Endothelial cell (in vitro differentiated cells): ENCODE data around the gene FAM53B. TPM values are rescaled to one million over a fixed set of nuclear protein-coding genes. Genes with fewer than 3 reads are reported as not detected.

ENCODE experiments used
- DNase-seq: peaks from one replicate; pipeline ENCODE4 v3.0.0; 2021; ENCODE audit warnings: low spot score
- H3K27ac Mint-ChIP-seq: one replicate; pipeline ENCODE4 v1.8.0; 2021; ENCODE audit warnings: mixed read lengths, inconsistent platforms; ENCODE audit not compliant: unreplicated experiment
- H3K27me3 Mint-ChIP-seq: one replicate; pipeline ENCODE4 v1.8.0; 2021; ENCODE audit warnings: mild to moderate bottlenecking, moderate library complexity, mixed read lengths, inconsistent platforms; ENCODE audit not compliant: unreplicated experiment
- H3K36me3 Mint-ChIP-seq: one replicate; pipeline ENCODE4 v1.8.0; 2021; ENCODE audit warnings: mild to moderate bottlenecking, low read depth, mixed read lengths, inconsistent platforms; ENCODE audit not compliant: unreplicated experiment
- H3K4me1 Mint-ChIP-seq: one replicate; pipeline ENCODE4 v1.8.0; 2021; ENCODE audit warnings: mild to moderate bottlenecking, mixed read lengths, inconsistent platforms; ENCODE audit not compliant: unreplicated experiment
- H3K4me3 Mint-ChIP-seq: one replicate; pipeline ENCODE4 v1.8.0; 2021; ENCODE audit warnings: mild to moderate bottlenecking, mixed read lengths, inconsistent platforms; ENCODE audit not compliant: unreplicated experiment
- H3K9me3 Mint-ChIP-seq: one replicate; pipeline ENCODE4 v1.8.0; 2021; ENCODE audit warnings: mixed read lengths, inconsistent platforms; ENCODE audit not compliant: unreplicated experiment
- total RNA-seq: library from RNA; stranded (reverse); fragmentation: NEBNext Ultra II Directional; extraction: Animal tissue kit (Norgen Biotek cat#: 25700); gene quantifications from one replicate; pipeline ENCODE4 v1.2.1, GENCODE V29; 2021; ENCODE audit not compliant: unreplicated experiment
- TF ChIP-seq, protein P1 (sequence below): fragments of 200-600 bp; sonication (generic); IDR thresholded peaks from one replicate; pipeline ENCODE4 v1.5.0; 2021; ENCODE audit warnings: antibody characterized with exemption; ENCODE audit not compliant: unreplicated experiment

The FAM53B gene
- total RNA-seq, 1 donor from 2014 or later, result 21.0 TPM

DNA sequence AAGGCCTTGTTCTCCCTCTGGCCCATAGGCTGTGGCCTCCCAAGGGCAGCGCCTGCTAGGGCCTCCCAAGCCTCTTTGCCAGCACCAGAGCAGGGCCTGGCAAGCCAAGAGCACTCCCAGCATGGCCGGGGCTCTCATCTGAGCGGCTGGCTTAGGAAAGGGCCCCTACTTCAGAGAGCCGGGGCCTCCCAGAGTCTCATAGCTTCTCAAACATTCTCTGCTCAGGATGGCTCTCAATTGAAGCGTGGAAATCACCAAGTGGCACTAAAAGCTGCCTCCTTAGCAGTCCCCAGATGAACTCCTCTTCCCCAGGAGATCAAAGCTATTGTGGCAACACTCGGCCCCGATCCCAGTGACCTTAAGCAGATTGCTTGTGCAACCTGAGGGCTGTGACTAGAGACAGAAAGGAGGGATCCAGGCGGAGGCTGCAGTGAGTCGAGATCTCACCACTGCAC lies 69.4 kb downstream of the FAM53B start:
- H3K27ac Mint-ChIP-seq, result peak overlapping the region; percentile 83
- H3K4me3 Mint-ChIP-seq, result no peak overlapping the region
- H3K27me3 Mint-ChIP-seq, result peaks cover 17% of the 10 kb centered on the region
- TF ChIP-seq, protein P1, sequence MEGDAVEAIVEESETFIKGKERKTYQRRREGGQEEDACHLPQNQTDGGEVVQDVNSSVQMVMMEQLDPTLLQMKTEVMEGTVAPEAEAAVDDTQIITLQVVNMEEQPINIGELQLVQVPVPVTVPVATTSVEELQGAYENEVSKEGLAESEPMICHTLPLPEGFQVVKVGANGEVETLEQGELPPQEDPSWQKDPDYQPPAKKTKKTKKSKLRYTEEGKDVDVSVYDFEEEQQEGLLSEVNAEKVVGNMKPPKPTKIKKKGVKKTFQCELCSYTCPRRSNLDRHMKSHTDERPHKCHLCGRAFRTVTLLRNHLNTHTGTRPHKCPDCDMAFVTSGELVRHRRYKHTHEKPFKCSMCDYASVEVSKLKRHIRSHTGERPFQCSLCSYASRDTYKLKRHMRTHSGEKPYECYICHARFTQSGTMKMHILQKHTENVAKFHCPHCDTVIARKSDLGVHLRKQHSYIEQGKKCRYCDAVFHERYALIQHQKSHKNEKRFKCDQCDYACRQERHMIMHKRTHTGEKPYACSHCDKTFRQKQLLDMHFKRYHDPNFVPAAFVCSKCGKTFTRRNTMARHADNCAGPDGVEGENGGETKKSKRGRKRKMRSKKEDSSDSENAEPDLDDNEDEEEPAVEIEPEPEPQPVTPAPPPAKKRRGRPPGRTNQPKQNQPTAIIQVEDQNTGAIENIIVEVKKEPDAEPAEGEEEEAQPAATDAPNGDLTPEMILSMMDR, result no peak
- H3K4me1 Mint-ChIP-seq, result peaks cover 15% of the 10 kb centered on the region
- H3K36me3 Mint-ChIP-seq, result peaks cover 3% of the 10 kb centered on the region
- no peak for DNase-seq
- no peaks in the 10 kb centered on the region for H3K9me3 Mint-ChIP-seq

DNA sequence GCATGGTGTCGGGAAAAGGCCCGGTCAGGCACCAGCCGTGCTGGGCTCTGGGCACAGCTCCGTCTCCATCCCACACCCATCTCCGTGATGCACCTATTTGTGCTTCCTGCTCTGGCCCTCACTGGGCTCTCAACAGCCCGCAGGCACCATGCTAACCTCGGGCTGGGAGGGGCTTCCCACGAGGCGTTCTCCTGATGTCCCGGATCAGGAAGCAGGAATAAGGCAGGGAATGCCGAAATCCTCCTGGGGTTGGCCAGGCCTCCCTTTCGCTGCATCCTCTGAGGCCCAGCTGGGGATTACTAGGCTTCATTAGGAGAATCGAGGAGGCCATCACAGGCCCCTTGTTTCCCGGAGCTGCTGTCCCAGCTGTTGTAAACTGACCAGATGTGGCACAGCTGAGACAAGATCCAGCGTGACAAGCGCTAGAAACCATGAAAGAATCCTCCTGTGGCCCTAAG lies 72.0 kb downstream of the FAM53B start:
- H3K27ac Mint-ChIP-seq, result no peak overlapping the region
- H3K36me3 Mint-ChIP-seq, result peaks cover 3% of the 10 kb centered on the region
- peaks cover 15% of the 10 kb centered on the region for H3K27me3 Mint-ChIP-seq
- H3K9me3 Mint-ChIP-seq, result no peaks in the 10 kb centered on the region
- no peak for DNase-seq
- no peak overlapping the region for H3K4me3 Mint-ChIP-seq
- TF ChIP-seq, protein P1, result no peak
- H3K4me1 Mint-ChIP-seq, result peaks cover 19% of the 10 kb centered on the region

DNA sequence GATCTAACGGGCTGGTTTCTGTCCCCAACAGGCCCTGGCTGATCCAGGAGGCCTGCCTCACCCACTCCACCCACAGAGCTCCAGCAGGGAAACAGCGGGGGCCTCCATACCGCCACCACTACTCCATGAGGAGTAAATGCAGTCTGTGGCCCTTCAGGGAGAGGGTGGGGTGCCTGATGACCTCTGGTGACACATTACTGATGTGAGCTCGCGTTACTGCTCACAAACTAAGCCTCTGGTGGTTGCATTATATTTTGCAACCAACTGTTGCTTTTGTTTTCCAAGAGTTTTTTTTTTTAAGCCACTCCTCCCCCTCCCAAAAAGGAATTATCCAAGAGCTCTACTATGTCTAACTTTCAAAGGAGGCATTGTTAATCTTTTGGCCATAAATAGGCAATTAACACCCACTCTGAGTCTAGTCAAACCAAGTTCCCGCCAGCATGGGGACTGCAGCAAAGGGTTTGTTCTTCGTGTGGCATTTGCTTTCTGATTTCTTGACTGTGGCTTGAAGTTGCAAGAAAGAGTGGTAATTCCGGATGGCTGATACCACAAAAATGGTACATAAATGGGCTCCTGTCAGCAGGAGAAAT lies 72.6 kb downstream of the FAM53B start:
- H3K36me3 Mint-ChIP-seq, result no peaks in the 10 kb centered on the region
- H3K4me1 Mint-ChIP-seq, result peaks cover 14% of the 10 kb centered on the region
- peaks cover 14% of the 10 kb centered on the region for H3K27me3 Mint-ChIP-seq
- TF ChIP-seq, protein P1, result no peak
- no peak overlapping the region for H3K27ac Mint-ChIP-seq
- DNase-seq, result no peak
- H3K4me3 Mint-ChIP-seq, result no peak overlapping the region
- no peaks in the 10 kb centered on the region for H3K9me3 Mint-ChIP-seq

DNA sequence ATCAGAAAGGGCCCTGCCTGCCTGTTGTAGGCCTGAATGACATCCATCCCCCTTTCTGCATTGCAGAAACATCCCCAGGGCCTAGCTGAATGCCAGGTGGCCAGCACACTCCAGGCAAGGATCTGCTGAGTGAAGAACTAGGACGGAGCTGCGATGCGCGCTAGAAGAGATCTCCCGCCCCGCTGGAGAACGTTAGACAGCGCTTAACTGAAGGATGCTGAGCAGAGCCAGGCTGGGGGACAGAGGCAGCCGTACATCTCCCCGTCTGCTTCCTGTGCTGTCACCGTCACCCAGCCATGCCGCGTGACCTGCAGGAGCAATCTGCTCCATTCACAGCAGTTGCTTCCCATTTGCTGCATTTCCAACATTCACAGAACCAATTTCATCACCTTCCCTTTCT lies 73.3 kb downstream of the FAM53B start:
- H3K36me3 Mint-ChIP-seq, result no peaks in the 10 kb centered on the region
- peaks cover 12% of the 10 kb centered on the region for H3K27me3 Mint-ChIP-seq
- no peak overlapping the region for H3K4me3 Mint-ChIP-seq
- DNase-seq, result no peak
- H3K27ac Mint-ChIP-seq, result no peak overlapping the region
- no peaks in the 10 kb centered on the region for H3K9me3 Mint-ChIP-seq
- peaks cover 10% of the 10 kb centered on the region for H3K4me1 Mint-ChIP-seq
- TF ChIP-seq, protein P1, result no peak

DNA sequence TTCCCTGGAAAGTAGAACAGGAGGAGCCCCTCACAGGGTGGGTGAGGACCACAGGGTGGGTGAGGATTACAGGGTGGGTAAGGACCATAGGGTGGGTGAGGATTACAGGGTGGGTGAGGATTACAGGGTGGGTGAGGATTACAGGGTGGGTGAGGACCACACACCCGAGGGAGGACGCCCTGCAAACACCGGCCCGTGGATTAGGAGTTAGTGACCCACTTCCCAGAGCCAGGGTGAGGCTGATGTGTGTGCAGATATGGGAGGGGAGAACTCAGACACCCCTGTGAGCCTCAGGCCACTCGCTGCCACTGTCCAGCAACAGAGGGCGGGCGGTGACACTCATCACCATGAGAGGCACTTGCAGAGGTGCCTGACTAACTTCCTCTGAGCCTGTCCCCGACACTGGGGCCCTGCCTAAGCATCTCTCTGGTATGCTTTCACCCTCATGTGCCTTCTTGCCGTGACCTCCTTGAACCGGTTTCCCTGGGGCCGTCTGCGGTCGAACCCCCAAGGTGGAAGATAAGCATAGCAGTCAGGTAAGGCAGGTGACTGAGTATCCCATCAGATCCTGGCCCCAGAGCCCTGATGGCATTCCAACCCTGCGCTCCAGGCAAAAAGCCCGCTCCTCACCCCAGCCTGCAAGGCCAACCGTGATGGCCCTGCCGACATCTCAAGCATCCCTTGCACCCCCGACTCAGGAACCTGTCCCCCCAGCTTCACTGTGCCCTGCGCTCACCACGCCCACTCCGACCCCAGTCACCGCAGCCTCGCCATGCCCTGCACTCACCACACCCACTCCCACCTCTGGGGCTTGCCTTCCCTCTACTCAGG lies 74.1 kb downstream of the FAM53B start:
- Mint-ChIP-seq H3K4me3 (no peak overlapping the region), H3K36me3 (peaks cover 5% of the 10 kb centered on the region), H3K27me3 (peaks cover 12% of the 10 kb centered on the region), H3K27ac (no peak overlapping the region), H3K4me1 (peaks cover 10% of the 10 kb centered on the region), H3K9me3 (no peaks in the 10 kb centered on the region)
- no peak for DNase-seq
- TF ChIP-seq, protein P1, result no peak
